Cardiac muscle cell (in vitro differentiated cells and primary cell): ENCODE data around the gene RNF186. TPM values are rescaled to one million over a fixed set of nuclear protein-coding genes. Genes with fewer than 3 reads are reported as not detected.

Experiments used
- DNase-seq, 2 donors: peaks; one replicate each; pipeline versions ENCODE4 v3.0.0 to v3.0.0-alpha.2; 2010 to 2017; ENCODE audit warnings: low read depth in 1 of 2, low spot score in 1 of 2
- H3K27ac ChIP-seq: fragments of 200-600 bp; sonication (generic); 2 replicates; pipeline ENCODE4 v1.5.1; 2016
- H3K27me3 ChIP-seq: fragments of 200-600 bp; sonication (generic); 2 replicates; pipeline ENCODE4 v1.6.0; 2016; ENCODE audit warnings: control low read depth
- H3K36me3 ChIP-seq: fragments of 200-600 bp; sonication (generic); 2 replicates; pipeline ENCODE4 v1.5.1; 2016; ENCODE audit warnings: control low read depth
- H3K4me1 ChIP-seq: fragments of 200-600 bp; sonication (generic); 2 replicates; pipeline ENCODE4 v1.8.1; 2017; ENCODE audit warnings: low read depth, mild to moderate bottlenecking, mixed run types
- H3K4me3 ChIP-seq: fragments of 200-600 bp; sonication (generic); 2 replicates; pipeline ENCODE4 v1.5.1; 2016; ENCODE audit warnings: mild to moderate bottlenecking
- H3K9me3 ChIP-seq: fragments of 200-600 bp; sonication (generic); 2 replicates; pipeline ENCODE4 v1.5.1; 2017; ENCODE audit warnings: low read depth, mild to moderate bottlenecking, control low read depth
- CTCF ChIP-seq: IDR thresholded peaks from 2 replicates; pipeline ENCODE4 v1.5.1; 2012; ENCODE audit warnings: low read depth, mild to moderate bottlenecking, low read length
- polyA plus RNA-seq: library from polyadenylated mRNA; unstranded; fragments of >200 nt; fragmentation: Nextera tagmentation; extraction: Ambion mirVana; gene quantifications from 2 replicates; pipeline ENCODE4 v1.2.1, GENCODE V29; 2016
- total RNA-seq: library from RNA; depleted of rRNA; stranded (reverse); fragments of >200 nt; gene quantifications from 2 replicates; pipeline ENCODE4 v1.2.3, GENCODE V29; 2016

RNF186 gene
- total and polyA plus RNA-seq, 2 experiments from 2014 or later: not detected

GRCh38 chr1:19775831-19776230, 39.3 kb downstream of the RNF186 start:
- H3K27me3 ChIP-seq: peaks cover 6% of the 10 kb centered on the region
- no peak overlapping the region for H3K27ac ChIP-seq
- no peaks in the 10 kb centered on the region for H3K4me1 ChIP-seq
- no peaks in the 10 kb centered on the region for H3K9me3 ChIP-seq
- no peak overlapping the region for H3K4me3 ChIP-seq
- DNase-seq: no peak
- no peak for TF ChIP-seq CTCF
- no peaks in the 10 kb centered on the region for H3K36me3 ChIP-seq

DNA sequence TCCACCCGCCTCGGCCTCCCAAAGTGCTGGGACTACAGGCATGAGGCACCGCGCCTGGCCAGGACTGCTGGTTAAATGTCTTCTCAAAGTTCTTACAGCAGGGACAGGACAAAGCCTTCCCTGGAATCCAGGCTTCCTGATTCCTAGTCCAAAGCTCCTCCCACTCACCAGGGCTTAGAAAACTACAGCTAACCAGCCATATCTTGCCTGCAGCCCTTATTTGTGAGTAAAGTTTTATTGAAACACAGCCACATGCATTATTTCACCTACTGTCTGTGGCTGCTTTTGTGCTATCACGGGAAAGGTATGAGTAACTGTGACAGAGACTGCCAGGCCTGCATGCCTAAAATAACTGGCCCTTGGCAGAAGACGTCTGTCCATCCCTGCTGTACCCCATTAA, 39.8 kb downstream of the RNF186 start:
- no peak for DNase-seq
- Histone ChIP-seq H3K9me3 (no peaks in the 10 kb centered on the region), H3K27ac (no peak overlapping the region), H3K4me3 (no peak overlapping the region), H3K27me3 (peaks cover 5% of the 10 kb centered on the region), H3K4me1 (no peaks in the 10 kb centered on the region), H3K36me3 (no peaks in the 10 kb centered on the region)
- TF ChIP-seq CTCF: no peak

GRCh38 chr1:19774180-19774785, 40.8 kb downstream of the RNF186 start:
- no peak for DNase-seq
- Histone ChIP-seq H3K27ac (no peak overlapping the region), H3K27me3 (no peaks in the 10 kb centered on the region), H3K9me3 (no peaks in the 10 kb centered on the region), H3K4me3 (no peak overlapping the region), H3K4me1 (peaks cover 3% of the 10 kb centered on the region), H3K36me3 (no peaks in the 10 kb centered on the region)
- TF ChIP-seq CTCF: no peak

GRCh38 chr1:19773485-19773884, 41.6 kb downstream of the RNF186 start:
- no peak overlapping the region for H3K4me3 ChIP-seq
- peaks cover 8% of the 10 kb centered on the region for H3K4me1 ChIP-seq
- H3K36me3 ChIP-seq: no peaks in the 10 kb centered on the region
- H3K9me3 ChIP-seq: no peaks in the 10 kb centered on the region
- no peaks in the 10 kb centered on the region for H3K27me3 ChIP-seq
- H3K27ac ChIP-seq: no peak overlapping the region
- no peak for DNase-seq
- TF ChIP-seq CTCF: no peak

DNA sequence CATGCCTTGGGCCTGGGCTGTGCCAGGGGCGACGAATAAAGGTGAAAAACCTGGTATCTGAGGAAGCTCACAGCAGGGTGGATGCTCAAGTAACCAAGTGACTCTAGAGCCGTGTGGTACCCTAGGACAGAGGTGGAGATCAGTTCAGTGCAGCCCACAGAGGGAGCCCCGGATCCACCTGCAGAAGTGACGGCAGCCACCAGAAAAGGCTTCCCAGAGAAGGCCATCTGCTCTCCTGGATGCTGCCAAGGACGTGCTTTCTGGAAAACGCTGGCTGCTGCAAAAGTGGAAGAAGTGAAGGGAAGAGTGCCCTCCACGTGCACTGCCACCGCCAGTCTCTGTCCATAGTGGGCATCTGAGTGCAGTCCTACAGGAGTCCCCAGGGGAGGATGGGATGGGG, 43.0 kb downstream of the RNF186 start:
- TF ChIP-seq CTCF: no peak

More for the DNA sequence above, 43.0 kb downstream of the RNF186 start:
- Histone ChIP-seq H3K4me1 (peaks cover 13% of the 10 kb centered on the region), H3K27ac (no peak overlapping the region), H3K36me3 (no peaks in the 10 kb centered on the region), H3K4me3 (no peak overlapping the region), H3K9me3 (no peaks in the 10 kb centered on the region), H3K27me3 (no peaks in the 10 kb centered on the region)
- no peak for DNase-seq
